Activated CD8-positive, alpha-beta memory T cell treated with anti-CD3 and anti-CD28 coated beads, Interleukin-2, amount 50 U/mL, for 24 hours (primary cell): ENCODE data around the gene CNTNAP2.
"Not testable (repeated sequence)": the region's sequence is repeated elsewhere in the genome, so short reads cannot be mapped to it uniquely, and the experiment has no call there.

Source experiments
- DNase-seq: peaks from one replicate; pipeline ENCODE4 v3.0.0-alpha.2; 2020; ENCODE audit errors: extremely low read depth

CNTNAP2 gene

GRCh38 chr7:148261996-148262688 lies 2145.5 kb downstream of the CNTNAP2 start:
- DNase-seq, result no peak

GRCh38 chr7:148262721-148263229 lies 2146.2 kb downstream of the CNTNAP2 start:
- peak; percentile 30 for DNase-seq

- no peak for DNase-seq
These were observed 2148.4 kb downstream of the CNTNAP2 start for GRCh38 chr7:148264933-148265557.

GRCh38 chr7:148265896-148266295 lies 2149.3 kb downstream of the CNTNAP2 start:
- no peak for DNase-seq

GRCh38 chr7:148266795-148267194 lies 2150.2 kb downstream of the CNTNAP2 start:
- no peak for DNase-seq

- no peak for DNase-seq
These were observed 2154.0 kb downstream of the CNTNAP2 start for GRCh38 chr7:148270576-148270975.

- DNase-seq, result no peak
These were observed 2157.5 kb downstream of the CNTNAP2 start for GRCh38 chr7:148274118-148274517.

GRCh38 chr7:148275359-148275890 lies 2158.8 kb downstream of the CNTNAP2 start:
- DNase-seq, result no peak

GRCh38 chr7:148276314-148277041 lies 2159.9 kb downstream of the CNTNAP2 start:
- DNase-seq, result no peak

- no peak for DNase-seq
These were observed 2160.6 kb downstream of the CNTNAP2 start for GRCh38 chr7:148277042-148277660.

GRCh38 chr7:148286150-148286549 lies 2169.5 kb downstream of the CNTNAP2 start:
- DNase-seq, result no peak

GRCh38 chr7:148287538-148287937 lies 2170.9 kb downstream of the CNTNAP2 start:
- DNase-seq, result no peak

- no peak for DNase-seq
These were observed 2172.1 kb downstream of the CNTNAP2 start for GRCh38 chr7:148288592-148289151.

GRCh38 chr7:148289630-148290029 lies 2173.0 kb downstream of the CNTNAP2 start:
- no peak for DNase-seq

GRCh38 chr7:148290538-148290937 lies 2173.9 kb downstream of the CNTNAP2 start:
- DNase-seq, result no peak

- no peak for DNase-seq
These were observed 2175.2 kb downstream of the CNTNAP2 start for GRCh38 chr7:148291799-148292198.

- no peak for DNase-seq
These were observed 2180.5 kb downstream of the CNTNAP2 start for GRCh38 chr7:148296994-148297644.

GRCh38 chr7:148298768-148299167 lies 2182.2 kb downstream of the CNTNAP2 start:
- not testable (repeated sequence) for DNase-seq

GRCh38 chr7:148299350-148300276 lies 2183.0 kb downstream of the CNTNAP2 start:
- no peak for DNase-seq

GRCh38 chr7:148302436-148302835 lies 2185.8 kb downstream of the CNTNAP2 start:
- not testable (repeated sequence) for DNase-seq
